B cell (primary cell): Measurements from ENCODE around the gene PDE6H. TPM values are rescaled to one million over a fixed set of nuclear protein-coding genes. Genes with fewer than 3 reads are reported as not detected.

Source experiments
- ATAC-seq: fragments of 200-7000 bp; cut with Tn5 transposase; one replicate; pipeline ENCODE4 v1.10.0; 2021; ENCODE audit warnings: low read depth, mild to moderate bottlenecking, moderate number of reproducible peaks, moderate library complexity
- CTCF ChIA-PET: fragments of 350-600 bp; sonication (Branson Sonifier 250); formaldehyde crosslinking; loops from one replicate; lab custom pipeline; 2021; ENCODE audit warnings: antibody characterized with exemption, inconsistent platforms; lab: Charles Lee
- POLR2A ChIA-PET: fragments of 350-600 bp; sonication (Branson Sonifier 250); formaldehyde crosslinking; loops from one replicate; lab custom pipeline; 2021; ENCODE audit warnings: antibody characterized with exemption; lab: Charles Lee
- DNase-seq: peaks from one replicate; pipeline ENCODE4 v3.0.0; 2013
- H2AFZ ChIP-seq: 2 replicates; pipeline ENCODE4 v1.6.1; 2012; ENCODE audit warnings: mild to moderate bottlenecking, low read depth, low read length; ENCODE audit not compliant: insufficient read depth, poor library complexity, severe bottlenecking
- H3K27ac ChIP-seq, 2 donors: 1 replicate in 1 of 2; 2 replicates in 1 of 2; pipeline ENCODE4 v1.5.1; 2012 to 2013; ENCODE audit warnings: low read length in 2 of 2, mild to moderate bottlenecking in 2 of 2, moderate library complexity in 1 of 2
- H3K27me3 ChIP-seq, 4 experiments: fragments of 200-600 bp in 1 of 4; sonication (generic) in 1 of 4; replicated peaks in 1 of 4; 1 replicate in 2 of 4; 2 replicates in 2 of 4; pipeline versions ENCODE4 v1.6.1 to v1.7.0; 2013 to 2016; ENCODE audit warnings: low read length in 3 of 4, mild to moderate bottlenecking in 2 of 4, mixed read lengths in 1 of 4, moderate library complexity in 1 of 4; ENCODE audit not compliant: insufficient read depth in 4 of 4, control insufficient read depth in 3 of 4; ENCODE audit errors: control extremely low read depth in 1 of 4
- H3K36me3 ChIP-seq, 2 experiments: replicated peaks in 1 of 2; 1 replicate in 1 of 2; 2 replicates in 1 of 2; pipeline versions ENCODE4 v1.6.1 to v1.7.1; 2013; ENCODE audit warnings: low read length in 1 of 2; ENCODE audit not compliant: insufficient read depth in 2 of 2, control insufficient read depth in 1 of 2; ENCODE audit errors: control extremely low read depth in 1 of 2, extremely low read depth in 1 of 2
- H3K4me1 ChIP-seq, 2 donors: fragments of 200-600 bp in 1 of 2; sonication (generic) in 1 of 2; 1 replicate in 1 of 2; 2 replicates in 1 of 2; pipeline versions ENCODE4 v1.5.1 to v1.6.1; 2013 to 2017; ENCODE audit warnings: low read length in 2 of 2; ENCODE audit not compliant: control insufficient read depth in 2 of 2, insufficient read depth in 2 of 2
- H3K4me2 ChIP-seq: replicated peaks from 2 replicates; pipeline ENCODE3; 2012; ENCODE audit warnings: mild to moderate bottlenecking, low read depth, low read length; ENCODE audit not compliant: poor library complexity, severe bottlenecking
- H3K4me3 ChIP-seq, 5 experiments: fragments of 200-600 bp in 1 of 5; sonication (generic) in 1 of 5; 1 replicate in 3 of 5; 2 replicates in 2 of 5; pipeline versions ENCODE4 v1.5.1 to v1.7.0; 2011 to 2016; ENCODE audit warnings: low read length in 4 of 5, mild to moderate bottlenecking in 4 of 5, low read depth in 2 of 5, control low read depth in 1 of 5, moderate library complexity in 1 of 5; ENCODE audit not compliant: insufficient read depth in 1 of 5; ENCODE audit errors: control extremely low read depth in 1 of 5, extremely low read depth in 1 of 5
- H3K79me2 ChIP-seq: fragments of 200-600 bp; sonication (generic); one replicate; pipeline ENCODE4 v1.6.0; 2016; ENCODE audit warnings: low read length; ENCODE audit not compliant: control insufficient read depth, insufficient read depth
- H3K9ac ChIP-seq: fragments of 200-600 bp; sonication (generic); 2 replicates; pipeline ENCODE4 v1.6.1; 2017; ENCODE audit warnings: mild to moderate bottlenecking, low read length, moderate library complexity
- H3K9me3 ChIP-seq, 3 donors: one replicate each; pipeline versions ENCODE4 v1.6.1 to v1.7.1; 2013; ENCODE audit warnings: low read length in 2 of 3; ENCODE audit not compliant: control insufficient read depth in 2 of 3, insufficient read depth in 1 of 3; ENCODE audit errors: control extremely low read depth in 1 of 3
- H4K20me1 ChIP-seq: 2 replicates; pipeline ENCODE4 v1.6.0; 2012; ENCODE audit warnings: mild to moderate bottlenecking, low read length; ENCODE audit not compliant: insufficient read depth, control insufficient read depth, poor library complexity, severe bottlenecking
- H3K27ac Mint-ChIP-seq: one replicate; pipeline ENCODE4 v1.8.0; 2021; ENCODE audit warnings: mixed read lengths
- H3K27me3 Mint-ChIP-seq: one replicate; pipeline ENCODE4 v1.8.0; 2021; ENCODE audit warnings: mixed read lengths
- H3K4me1 Mint-ChIP-seq: one replicate; pipeline ENCODE4 v1.8.0; 2021; ENCODE audit warnings: mixed read lengths
- H3K4me3 Mint-ChIP-seq: one replicate; pipeline ENCODE4 v1.8.0; 2021; ENCODE audit warnings: mixed read lengths
- H3K9me3 Mint-ChIP-seq: one replicate; pipeline ENCODE4 v1.8.0; 2022; ENCODE audit warnings: mixed read lengths; ENCODE audit not compliant: insufficient read depth
- CTCF ChIP-seq: fragments of 200-600 bp; IDR thresholded peaks from one replicate; pipeline ENCODE4 v1.8.0; 2022; ENCODE audit warnings: antibody characterized with exemption, mild to moderate bottlenecking
- EZH2 ChIP-seq: IDR thresholded peaks from 2 replicates; pipeline ENCODE4 v1.6.1; 2012; ENCODE audit warnings: borderline replicate concordance, low read depth, mild to moderate bottlenecking, moderate library complexity, low read length; ENCODE audit not compliant: insufficient read depth, poor library complexity, severe bottlenecking
- WGBS: methylation state at CpG from one replicate; pipeline ENCODE4 v1.1.5; 2013; ENCODE audit warnings: missing lambda C conversion rate; ENCODE audit not compliant: insufficient coverage; 5-methylcytosine and 5-hydroxymethylcytosine counted together
- intact Hi-C: fragments of 100-400 bp; cut with micrococcal nuclease; formaldehyde crosslinking; loops from one replicate; pipeline ENCODE4 v1.10.0; 2022
- polyA plus RNA-seq: library from polyadenylated mRNA; depleted of rRNA; stranded (reverse); fragments of >200 nt; gene quantifications from 2 replicates; pipeline ENCODE4 v1.2.3, GENCODE V29; 2012
- total RNA-seq, 2 donors: library from RNA; stranded (reverse); fragments of 120-200 nt in 1 of 2; gene quantifications; 1 replicate in 1 of 2; 2 replicates in 1 of 2; pipeline versions ENCODE4 v1.2.3 to v1.2.4, GENCODE V29; 2013 to 2022

Gene PDE6H
- total and polyA plus RNA-seq, 2 donors (not counting 1 experiment from before 2014, with no cell fraction given) = not detected

- Mint-ChIP-seq H3K4me1 (peaks cover 16% of the 10 kb centered on the region), H3K9me3 (no peaks in the 10 kb centered on the region), H3K27me3 (peaks cover 11% of the 10 kb centered on the region), H3K27ac (no peak overlapping the region), H3K4me3 (no peak overlapping the region)
- H3K4me2 ChIP-seq = no peak overlapping the region
- peaks cover 16% of the 10 kb centered on the region in 2 donors for H3K4me1 ChIP-seq
- no peaks in the 10 kb centered on the region for H4K20me1 ChIP-seq
- no peaks in the 10 kb centered on the region for H3K36me3 ChIP-seq
- no peak overlapping the region for H2AFZ ChIP-seq
- WGBS = no CpG with 5 or more reads among the region's 2 CpGs
- ChIA-PET CTCF (interaction anchor here (0.8 to 2.3 kb wide), 3 partner anchors 9 to 223 kb away, joined by 3 to 13 read pairs (median 3); no protein-coding TSS in a partner anchor), POLR2A (no interaction called here)
- H3K79me2 ChIP-seq = peaks cover 13% of the 10 kb centered on the region
- ATAC-seq (no peak), DNase-seq (no peak)
- H3K9me3 ChIP-seq = no peaks in the 10 kb centered on the region
- no peak overlapping the region for H3K4me3 ChIP-seq
- TF ChIP-seq CTCF = no peak
- TF ChIP-seq EZH2 = no peak
- intact Hi-C loops = loop anchor here (5.0 to 10.0 kb wide), 3 partner anchors 218 to 367 kb away; no protein-coding TSS in a partner anchor
- peaks cover 0 to 17% (median 4%) of the 10 kb centered on the region in 4 experiments for H3K27me3 ChIP-seq
- no peak overlapping the region for H3K27ac ChIP-seq
- no peak overlapping the region for H3K9ac ChIP-seq
These were observed 26.3 kb downstream of the PDE6H start for GRCh38 chr12:14999021-14999694.
